GM12878 (cell line): Measurements from ENCODE around the gene EIF5A. TPM values are rescaled to one million over a fixed set of nuclear protein-coding genes. Genes with fewer than 3 reads are reported as not detected.

ENCODE experiments used
- ATAC-seq: fragments of 200-7000 bp; cut with Tn5 transposase; 3 replicates; pipeline ENCODE4 v1.9.1; 2020; ENCODE audit warnings: mild to moderate bottlenecking, moderate library complexity
- BruUV-seq: library from RNA; stranded (reverse); fragments of 400-500 nt; replicated peaks from 2 replicates; lab custom pipeline; 2021; lab: Mats Ljungman, UMichigan
- CTCF ChIA-PET: fragments of 300-600 bp; sonication (Branson Sonifier 250); formaldehyde crosslinking; extraction: SDS; loops from one replicate; lab custom pipeline; 2021; ENCODE audit warnings: inconsistent platforms; lab: Yijun Ruan, JAX
- POLR2A ChIA-PET: fragments of 350-600 bp; formaldehyde crosslinking; extraction: SDS; loops from one replicate; lab custom pipeline; 2021; ENCODE audit warnings: inconsistent platforms; lab: Charles Lee
- RAD21 ChIA-PET: fragments of 300-600 bp; sonication (Branson Sonifier 250); formaldehyde crosslinking; loops from one replicate; lab custom pipeline; 2023; ENCODE audit warnings: antibody characterized with exemption; ENCODE audit not compliant: unreplicated experiment; lab: Charles Lee
- SMC1A ChIA-PET: fragments of 300-600 bp; sonication (Branson Sonifier 250); formaldehyde crosslinking; loops from one replicate; lab custom pipeline; 2023; ENCODE audit not compliant: unreplicated experiment, uncharacterized antibody; lab: Charles Lee
- DNase-seq: peaks from one replicate; pipeline ENCODE4 v3.0.0-alpha.2; 2011; ENCODE audit warnings: low read depth, low spot score
- FAIRE-seq: peaks from 3 replicates; lab custom pipeline; 2011; peaks lifted over from hg19 to GRCh38; lab: Jason Lieb, UNC
- H2AFZ ChIP-seq: 2 replicates; pipeline ENCODE4 v1.6.0; 2011; ENCODE audit warnings: low read depth, low read length, control low read depth; ENCODE audit not compliant: control insufficient read depth
- H3K27ac ChIP-seq: 2 replicates; pipeline ENCODE4 v1.5.1; 2011; ENCODE audit warnings: control low read depth; ENCODE audit not compliant: control insufficient read depth, insufficient read depth
- H3K27me3 ChIP-seq, 2 experiments: replicated peaks in 1 of 2; 2 replicates each; pipeline versions ENCODE4 v1.6.0 to v1.6.1; 2011; ENCODE audit warnings: low read length in 1 of 2; ENCODE audit not compliant: control insufficient read depth in 2 of 2, insufficient read depth in 2 of 2
- H3K36me3 ChIP-seq, 2 experiments: 2 replicates each; pipeline ENCODE4 v1.5.1; 2011; ENCODE audit warnings: low read length in 1 of 2; ENCODE audit not compliant: control insufficient read depth in 2 of 2, insufficient read depth in 2 of 2
- H3K4me1 ChIP-seq: 2 replicates; pipeline ENCODE4 v1.6.1; 2011; ENCODE audit warnings: mild to moderate bottlenecking, low read length, moderate library complexity, mixed read lengths; ENCODE audit not compliant: control insufficient read depth, insufficient read depth
- H3K4me2 ChIP-seq: 2 replicates; pipeline ENCODE4 v1.6.0; 2011; ENCODE audit warnings: control low read depth; ENCODE audit not compliant: control insufficient read depth, insufficient read depth
- H3K4me3 ChIP-seq: fragments of 200-600 bp; sonication (generic); 2 replicates; pipeline ENCODE4 v1.5.1; 2016
- H3K79me2 ChIP-seq: 2 replicates; pipeline ENCODE4 v1.6.0; 2011; ENCODE audit warnings: low read length; ENCODE audit not compliant: control insufficient read depth, insufficient read depth
- H3K9ac ChIP-seq: 2 replicates; pipeline ENCODE4 v1.8.0; 2011; ENCODE audit warnings: low read length, control low read depth, mixed read lengths; ENCODE audit not compliant: control insufficient read depth, insufficient read depth
- H3K9me3 ChIP-seq: replicated peaks from 3 replicates; pipeline ENCODE4 v1.5.1; 2011; ENCODE audit warnings: mild to moderate bottlenecking, low read length; ENCODE audit not compliant: control insufficient read depth, insufficient read depth
- H4K20me1 ChIP-seq: 2 replicates; pipeline ENCODE4 v1.6.0; 2011; ENCODE audit not compliant: control insufficient read depth, insufficient read depth
- MTA2 ChIP-seq: fragments of 450-650 bp; IDR thresholded peaks from 2 replicates; pipeline ENCODE4 v1.6.1; 2016; ENCODE audit warnings: low read depth, mild to moderate bottlenecking, moderate library complexity
- NR2C1 ChIP-seq: fragments of 450-650 bp; IDR thresholded peaks from 2 replicates; pipeline ENCODE4 v1.6.1; 2017; ENCODE audit warnings: antibody characterized with exemption, mild to moderate bottlenecking, moderate library complexity
- SIN3A ChIP-seq: IDR thresholded peaks from 2 replicates; pipeline ENCODE4 v1.6.1; 2012; ENCODE audit warnings: low read depth, low read length, improper control_type of control experiment
- SUZ12 ChIP-seq: fragments of 200-600 bp; sonication (generic); IDR thresholded peaks from one replicate; pipeline ENCODE4 v1.6.1; 2018; ENCODE audit warnings: antibody characterized with exemption, mild to moderate bottlenecking; ENCODE audit not compliant: unreplicated experiment
- ZNF207 ChIP-seq: fragments of 450-650 bp; IDR thresholded peaks from 2 replicates; pipeline ENCODE4 v1.6.1; 2014; ENCODE audit warnings: antibody characterized with exemption, mild to moderate bottlenecking, borderline replicate concordance
- WGBS: methylation state at CpG from one replicate; pipeline ENCODE4 v1.1.6; 2016; ENCODE audit warnings: low lambda C conversion rate; ENCODE audit not compliant: insufficient replicate concordance, insufficient coverage; ENCODE audit errors: missing lambda C conversion rate; 5-methylcytosine and 5-hydroxymethylcytosine counted together
- in situ Hi-C: fragments of 300-500 bp; cut with MboI; formaldehyde crosslinking; loops from 9 replicates; pipeline ENCODE4 v1.14.3; 2018; ENCODE audit warnings: mixed read lengths
- intact Hi-C: fragments of 100-400 bp; cut with micrococcal nuclease; formaldehyde crosslinking; loops from one replicate; pipeline ENCODE4 v1.14.2; 2022; ENCODE audit not compliant: unreplicated experiment
- polyA plus RNA-seq, 11 experiments: library from polyadenylated mRNA; depleted of rRNA in 4 of 11; unstranded in 6 of 11; stranded (reverse) in 5 of 11; fragments of >200 nt; fragmentation: Nextera tagmentation in 4 of 11; fragmentation: Illumina TruSeq in 1 of 11; extraction: Ambion mirVana in 4 of 11; extraction: Trizol in 1 of 11; gene quantifications; 1 replicate in 1 of 11; 2 replicates in 10 of 11; pipeline versions ENCODE4 v1.2.1 to v1.2.3, GENCODE V29; 2011 to 2016; ENCODE audit warnings: inconsistent platforms in 2 of 11, missing spikeins in 2 of 11, low read depth in 1 of 11
- total RNA-seq, 4 experiments: library from RNA; depleted of rRNA in 3 of 4; stranded (reverse); fragments of >200 nt in 3 of 4; fragmentation: Illumina TruSeq in 1 of 4; extraction: Trizol in 1 of 4; gene quantifications; 2 replicates each; pipeline versions ENCODE4 v1.2.1 to v1.2.3, GENCODE V29; 2013 to 2021

EIF5A gene
- total and polyA plus RNA-seq, 10 of the 15 experiments (the other 5 are each of a cell fraction or from before 2014, with no cell fraction given): 26.5 to 1,792 (median 944) TPM

- TF ChIP-seq SUZ12 (no peak), ZNF207 (0 out of 2 replicates have a peak, but pooled peaks have one; percentile 42)
These were observed 48.7 kb downstream of the EIF5A start (continued) for GRCh38 chr17:7356072-7356549.

- H3K9me3 ChIP-seq: no peaks in the 10 kb centered on the region
- no peak overlapping the region for H2AFZ ChIP-seq
- FAIRE-seq (no peak), ATAC-seq (no peak), DNase-seq (no peak)
- H3K4me3 ChIP-seq: no peak overlapping the region
- H3K9ac ChIP-seq: no peak overlapping the region
- no TSS peak for BruUV-seq
- no peaks in the 10 kb centered on the region for H3K36me3 ChIP-seq
- intact Hi-C loops: loop anchor here (2.0 kb wide), 1 partner anchor 204 kb away; the partner anchor contains the start of gene SENP3
- 65% methylated on average over 8 of the region's 8 CpGs for WGBS
- ChIA-PET CTCF (interaction anchor here (0.8 to 4.0 kb wide), 32 partner anchors 11 to 331 kb away, joined by 3 to 58 read pairs (median 5); partner anchors contain the start of genes ACAP1, CD68, MPDU1 and SAT2), SMC1A (interaction anchor here (0.9 to 2.4 kb wide), 9 partner anchors 20 to 331 kb away, joined by 3 to 10 read pairs (median 7); partner anchors contain the start of genes ACAP1, TMEM256, TP53 and WRAP53), POLR2A (interaction anchor here (0.6 to 1.3 kb wide), 2 partner anchors 79 to 264 kb away, joined by 3 to 9 read pairs; partner anchors contain the start of gene TMEM102), RAD21 (interaction anchor here (1.2 to 3.6 kb wide), 7 partner anchors 79 to 331 kb away, joined by 3 to 31 read pairs (median 8); partner anchors contain the start of genes MPDU1, TMEM102, TNFSF13 and WRAP53)
- in situ Hi-C loops: no loop called here
- no peaks in the 10 kb centered on the region for H4K20me1 ChIP-seq
- no peak overlapping the region for H3K4me2 ChIP-seq
- TF ChIP-seq MTA2 (no peak), NR2C1 (no peak), SIN3A (no peak)
- no peak overlapping the region for H3K27ac ChIP-seq
- H3K27me3 ChIP-seq: no peaks in the 10 kb centered on the region
- peaks cover 18% of the 10 kb centered on the region for H3K4me1 ChIP-seq
- peaks cover 7% of the 10 kb centered on the region for H3K79me2 ChIP-seq
These were observed 49.3 kb downstream of the EIF5A start for GRCh38 chr17:7356756-7357155.
